Activated T-helper 9 cell treated with anti-CD3 and anti-CD28 coated beads, Interleukin-2, amount 50 U/mL, for 16 hours (primary cell): ENCODE measurements around the gene TANK.
"Not testable (repeated sequence)": the region's sequence is repeated elsewhere in the genome, so short reads cannot be mapped to it uniquely, and the experiment has no call there.

Source experiments
- DNase-seq: peaks from one replicate; pipeline ENCODE4 v3.0.0-alpha.2; 2020; ENCODE audit warnings: low read depth

Gene TANK

GRCh38 chr2:161160226-161161073 lies at the start of gene TANK:
TANK (plus strand) TSS chr2:161160428; CDS start chr2:161179663, 19,235 bp downstream.
- peak; percentile 79 for DNase-seq

GRCh38 chr2:161111531-161111930 lies 48.7 kb upstream of the TANK start:
- DNase-seq, result no peak

- DNase-seq, result no peak
Measured at GRCh38 chr2:161112908-161113307, 47.3 kb upstream of the TANK start.

- no peak for DNase-seq
Measured at GRCh38 chr2:161113693-161114575, 46.3 kb upstream of the TANK start.

- DNase-seq, result no peak
Measured at GRCh38 chr2:161115205-161115604, 45.0 kb upstream of the TANK start.

- no peak for DNase-seq
Measured at GRCh38 chr2:161115605-161116380, 44.4 kb upstream of the TANK start.

GRCh38 chr2:161116509-161116908 lies 43.7 kb upstream of the TANK start:
- DNase-seq, result no peak

- DNase-seq, result no peak
Measured at GRCh38 chr2:161117506-161117905, 42.7 kb upstream of the TANK start.

GRCh38 chr2:161118722-161119121 lies 41.5 kb upstream of the TANK start:
- no peak for DNase-seq

GRCh38 chr2:161119483-161119882 lies 40.7 kb upstream of the TANK start:
- DNase-seq, result no peak

- no peak for DNase-seq
Measured at GRCh38 chr2:161120775-161121174, 39.5 kb upstream of the TANK start.

- DNase-seq, result no peak
Measured at GRCh38 chr2:161121622-161122021, 38.6 kb upstream of the TANK start.

GRCh38 chr2:161122772-161123530 lies 37.3 kb upstream of the TANK start:
- no peak for DNase-seq

GRCh38 chr2:161123531-161124030 lies 36.6 kb upstream of the TANK start:
- no peak for DNase-seq

- no peak for DNase-seq
Measured at GRCh38 chr2:161124201-161124600, 36.0 kb upstream of the TANK start.

- DNase-seq, result no peak
Measured at GRCh38 chr2:161128885-161129284, 31.3 kb upstream of the TANK start.

GRCh38 chr2:161130354-161130753 lies 29.9 kb upstream of the TANK start:
- DNase-seq, result no peak

GRCh38 chr2:161131074-161131680 lies 29.1 kb upstream of the TANK start:
- DNase-seq, result no peak

- no peak for DNase-seq
Measured at GRCh38 chr2:161131804-161132203, 28.4 kb upstream of the TANK start.

- not testable (repeated sequence) for DNase-seq
Measured at GRCh38 chr2:161132384-161132783, 27.8 kb upstream of the TANK start.

GRCh38 chr2:161133366-161133765 lies 26.9 kb upstream of the TANK start:
- DNase-seq, result no peak
